Colon (tissue), 2 donors: ENCODE measurements around the gene SLC7A1.

ENCODE experiments used
- FAIRE-seq: peaks from 2 replicates; lab custom pipeline; 2012; peaks lifted over from hg19 to GRCh38; lab: Jason Lieb, UNC
- donor health status: control.
- donor health status: control.

Gene SLC7A1

DNA sequence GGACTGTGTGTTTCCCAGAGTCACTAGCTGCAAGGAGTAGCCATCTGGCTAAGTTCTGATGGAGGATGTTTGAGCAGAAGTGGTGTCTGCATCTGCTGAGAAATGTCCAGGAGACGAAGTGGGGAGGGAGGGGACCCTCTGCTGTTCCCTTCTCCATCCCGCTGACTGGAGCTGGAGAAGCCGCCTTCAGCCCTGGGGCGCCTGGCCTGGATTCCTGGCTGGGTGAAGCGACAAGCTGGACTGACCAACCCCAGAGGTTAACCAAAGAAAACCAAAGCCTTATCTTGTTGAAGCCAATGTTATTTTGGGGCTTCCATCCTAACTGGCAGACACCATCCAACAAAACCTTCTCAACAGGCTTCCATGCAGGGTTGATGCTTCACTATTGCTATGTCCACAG, 67.6 kb downstream of the SLC7A1 start:
- no peak for FAIRE-seq

DNA sequence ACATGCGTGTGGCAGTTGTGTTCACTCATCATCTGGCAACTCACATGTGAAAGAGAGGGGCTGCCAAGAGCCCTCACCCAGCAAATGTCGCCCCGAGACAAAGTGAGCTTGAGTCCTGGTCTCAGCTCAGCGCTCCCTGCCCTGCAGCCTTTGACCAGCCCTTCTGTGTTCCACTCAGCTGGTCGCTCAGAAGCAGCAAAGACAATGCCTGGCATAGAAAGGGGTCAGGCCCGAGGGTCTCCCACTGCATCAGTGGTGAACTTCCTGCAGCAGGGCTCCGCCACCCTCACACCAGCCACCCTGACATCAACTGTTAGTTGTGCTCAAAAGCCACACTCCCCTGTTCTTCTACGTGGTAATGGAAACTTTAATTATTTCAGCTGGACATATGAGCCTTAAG, 68.0 kb downstream of the SLC7A1 start:
- FAIRE-seq: no peak

DNA sequence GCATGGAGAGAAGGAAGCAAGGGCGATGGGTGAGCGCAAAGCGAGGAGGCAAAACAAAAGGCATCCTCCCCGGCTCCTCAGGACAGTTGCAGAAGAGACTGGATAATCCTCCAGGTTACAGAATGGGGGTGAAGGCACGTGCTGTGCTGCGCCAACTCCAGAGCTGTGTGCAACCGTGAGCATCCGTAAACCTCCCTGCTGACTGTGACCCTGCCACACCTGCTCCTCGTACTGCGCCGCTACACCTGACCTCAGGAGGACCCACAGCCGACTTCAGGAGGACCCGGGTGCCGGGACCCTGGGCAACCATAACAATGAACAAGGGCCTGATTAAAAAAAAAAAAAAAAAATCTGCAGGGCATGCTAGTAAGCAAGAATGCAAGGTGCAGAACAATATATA, 68.7 kb downstream of the SLC7A1 start:
- FAIRE-seq: no peak

DNA sequence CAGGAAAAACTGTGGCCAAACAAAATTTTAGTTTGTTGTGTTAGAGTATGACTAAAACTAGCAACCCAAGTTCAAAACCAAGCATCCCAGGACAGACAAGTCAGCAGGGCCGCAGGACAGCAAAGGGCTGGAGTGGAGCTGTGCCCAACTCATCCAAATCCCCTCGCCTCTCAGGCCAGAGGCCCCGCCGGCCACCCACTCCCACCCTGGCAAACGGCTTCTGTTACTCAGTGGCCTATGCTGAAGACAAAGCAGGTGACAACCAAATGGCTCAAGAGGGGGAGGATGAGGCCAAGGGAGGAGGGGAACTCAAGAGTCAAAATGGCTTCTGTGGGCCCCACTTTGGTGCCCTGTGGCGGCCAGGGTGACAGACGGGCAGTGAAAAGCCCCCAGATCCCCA, 69.7 kb downstream of the SLC7A1 start:
- FAIRE-seq: no peak

DNA sequence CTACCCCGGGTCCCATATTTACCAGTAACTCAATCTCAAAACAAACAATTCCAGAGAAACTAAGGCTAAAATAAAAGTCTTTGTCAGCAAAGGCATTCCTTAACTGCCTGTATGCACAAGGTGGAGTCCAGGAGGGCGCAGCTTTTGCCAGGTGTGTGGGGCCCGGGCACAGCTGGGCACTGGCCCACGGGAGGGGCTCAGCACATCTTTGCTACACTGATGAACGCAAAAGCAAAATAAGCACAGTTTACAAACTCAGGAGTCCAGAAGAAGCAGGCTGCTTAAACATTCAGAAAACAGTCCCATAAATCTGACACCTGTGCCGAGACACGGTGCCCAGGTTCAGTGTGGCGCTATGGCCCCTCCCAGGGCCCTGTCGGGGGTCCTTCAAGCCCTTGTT, 70.8 kb downstream of the SLC7A1 start:
- no peak for FAIRE-seq

DNA sequence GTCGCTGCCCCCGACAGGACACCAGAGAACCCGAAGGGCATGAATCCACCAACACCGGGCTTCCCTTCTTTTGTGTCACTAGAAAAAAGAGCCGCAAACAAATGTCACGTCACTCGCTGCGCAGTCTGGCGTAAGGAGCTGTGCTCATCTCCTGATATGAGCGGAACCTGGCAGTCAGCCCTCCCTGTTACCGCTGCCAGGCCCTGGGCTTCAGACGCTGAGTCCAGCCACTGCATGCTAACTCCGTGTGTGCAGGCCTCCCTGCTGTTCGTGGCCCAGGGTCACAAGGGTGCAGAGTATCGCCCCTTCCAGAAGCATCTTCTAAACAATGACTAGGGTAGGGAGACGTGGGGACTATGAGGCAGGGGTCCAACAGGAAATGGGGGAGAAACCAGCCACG, 71.3 kb downstream of the SLC7A1 start:
- FAIRE-seq: no peak

DNA sequence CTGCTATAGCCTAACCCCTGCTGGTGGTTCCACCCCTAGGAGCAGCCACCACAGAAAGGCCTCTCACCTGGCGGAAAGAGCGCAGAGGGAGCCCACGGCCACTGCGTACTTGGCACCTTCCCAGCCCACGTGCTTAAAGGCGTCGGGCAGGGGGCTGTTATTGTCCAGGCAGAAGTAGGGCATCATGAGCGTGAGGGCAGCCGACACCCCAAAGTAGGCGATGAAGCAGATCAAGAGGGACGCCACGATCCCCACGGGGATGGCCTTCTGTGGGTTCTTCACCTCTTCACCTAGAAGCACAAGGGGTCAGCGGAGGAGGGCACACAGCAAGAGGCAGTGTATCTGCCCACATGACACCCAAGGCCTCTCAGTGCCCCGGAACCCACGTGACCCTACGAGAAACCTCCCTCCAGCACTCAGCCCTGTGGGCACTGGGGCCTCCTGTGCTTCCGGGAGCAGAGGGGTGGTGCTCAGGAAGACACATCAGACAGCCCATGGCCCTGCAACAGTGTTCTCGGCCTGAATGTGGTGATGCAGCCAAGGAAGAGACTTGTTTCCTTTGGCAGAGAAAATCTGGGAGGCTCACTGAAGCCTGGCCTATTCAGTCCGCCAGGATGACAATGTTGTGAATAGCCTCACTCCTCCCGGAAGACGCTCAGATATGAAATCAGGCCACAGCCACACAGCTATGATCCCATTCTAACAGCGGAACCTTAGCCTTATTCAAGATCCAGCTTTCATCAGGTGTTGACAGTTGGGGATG, 72.1 kb downstream of the SLC7A1 start:
- FAIRE-seq: no peak

DNA sequence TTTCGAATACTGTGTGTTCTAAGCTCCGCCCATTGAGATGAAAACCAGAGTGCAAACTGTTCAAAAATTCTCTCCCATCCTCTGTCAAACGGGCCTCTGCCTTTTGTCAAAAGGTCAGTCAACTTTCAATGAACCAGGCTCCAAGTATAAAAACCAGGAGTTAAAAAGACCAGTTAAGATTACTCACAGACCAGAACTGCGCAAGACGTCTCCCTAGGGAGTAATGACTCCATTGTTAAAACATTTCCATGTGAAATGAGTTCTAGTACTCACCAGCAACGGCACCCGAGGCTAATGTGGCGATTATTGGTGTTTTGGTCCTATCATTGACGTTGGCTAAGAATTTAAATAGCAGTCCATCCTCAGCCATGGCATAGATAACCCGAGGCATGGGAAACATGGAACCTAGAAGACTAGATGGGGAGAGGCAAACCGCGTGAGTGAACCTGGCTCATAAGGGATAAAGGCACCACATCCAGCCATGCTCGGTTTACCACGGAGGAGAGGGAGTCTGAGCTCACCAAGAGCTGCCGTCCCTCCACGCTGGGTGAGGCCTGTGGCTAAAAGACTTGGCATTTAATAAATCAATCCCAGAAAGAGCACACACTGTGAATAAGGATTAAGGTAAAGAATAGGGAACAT, 73.3 kb downstream of the SLC7A1 start:
- no peak for FAIRE-seq

DNA sequence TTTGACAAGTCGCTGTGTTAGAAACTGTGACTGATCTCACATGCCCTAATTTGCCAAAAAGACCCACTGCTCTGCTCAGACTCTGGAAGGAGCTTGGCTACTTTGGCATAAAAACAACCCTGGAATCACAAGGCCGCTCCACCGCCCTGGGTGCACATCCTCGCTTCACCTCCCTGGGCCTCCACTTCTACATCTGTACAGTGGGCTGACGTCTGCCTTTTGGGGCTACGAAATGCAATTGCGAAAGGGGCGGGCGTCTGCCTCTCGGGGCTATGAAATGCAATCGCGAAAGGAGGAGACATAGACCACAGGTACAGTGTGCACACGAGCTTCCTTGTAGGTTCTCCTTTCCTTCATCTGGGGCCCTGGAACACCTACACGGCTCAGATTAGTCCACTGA, 74.2 kb downstream of the SLC7A1 start:
- no peak for FAIRE-seq

DNA sequence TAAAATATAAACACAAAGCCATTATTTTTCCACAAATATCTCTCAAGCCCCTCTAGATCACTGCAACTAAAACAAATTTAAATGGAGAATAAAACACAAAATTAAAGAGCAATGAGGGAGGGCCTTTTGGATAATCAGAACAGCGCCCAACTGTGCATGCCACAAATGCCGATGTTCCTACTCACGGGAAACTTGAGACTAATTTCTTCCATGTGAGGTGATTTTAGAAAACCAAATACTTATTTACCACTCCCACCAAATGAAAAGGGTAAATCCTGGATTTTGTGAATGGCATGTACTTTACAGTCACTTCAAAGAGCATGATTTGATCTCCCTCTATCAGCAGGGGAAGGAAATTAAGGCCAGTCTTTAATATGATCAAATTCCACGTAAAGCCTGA, 74.8 kb downstream of the SLC7A1 start:
- FAIRE-seq: no peak

DNA sequence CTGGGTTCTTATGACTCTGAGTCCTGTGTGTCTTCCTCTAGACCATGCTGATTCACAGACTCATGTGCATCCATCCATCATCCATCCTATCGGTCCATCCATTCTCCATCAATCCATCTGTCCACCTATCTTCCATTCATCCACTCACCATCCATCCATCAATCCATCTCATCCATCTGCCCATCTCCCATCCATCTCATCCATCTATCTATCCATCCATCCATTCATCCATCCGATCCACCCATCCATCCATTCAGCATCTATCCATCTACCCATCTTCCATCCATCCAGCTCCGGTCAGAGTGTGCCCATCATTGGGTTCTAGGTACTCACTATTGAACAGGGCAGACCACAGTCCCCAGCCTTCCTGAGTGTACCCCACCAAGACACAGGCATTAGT, 75.6 kb downstream of the SLC7A1 start:
- no peak for FAIRE-seq

DNA sequence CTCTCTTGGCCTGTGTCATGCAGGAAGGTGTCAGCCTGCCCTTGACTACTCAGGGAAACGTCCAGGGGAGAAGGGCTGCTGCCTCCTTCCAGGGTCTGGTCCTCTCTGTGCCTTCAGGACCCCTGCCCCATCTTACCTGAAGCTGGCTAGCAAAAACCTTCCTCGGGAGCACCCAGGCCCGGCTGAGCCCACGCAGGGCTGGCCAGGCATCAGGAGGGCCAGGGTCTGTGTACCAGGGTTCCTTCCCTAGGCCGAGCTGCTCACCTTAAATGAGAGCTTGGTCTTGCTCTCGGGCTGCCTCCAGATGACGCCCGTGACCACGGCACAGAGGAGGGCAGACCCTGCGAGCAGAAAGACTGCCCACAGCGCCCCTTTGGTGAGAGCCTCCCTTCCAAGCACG, 78.6 kb downstream of the SLC7A1 start:
- FAIRE-seq: no peak

DNA sequence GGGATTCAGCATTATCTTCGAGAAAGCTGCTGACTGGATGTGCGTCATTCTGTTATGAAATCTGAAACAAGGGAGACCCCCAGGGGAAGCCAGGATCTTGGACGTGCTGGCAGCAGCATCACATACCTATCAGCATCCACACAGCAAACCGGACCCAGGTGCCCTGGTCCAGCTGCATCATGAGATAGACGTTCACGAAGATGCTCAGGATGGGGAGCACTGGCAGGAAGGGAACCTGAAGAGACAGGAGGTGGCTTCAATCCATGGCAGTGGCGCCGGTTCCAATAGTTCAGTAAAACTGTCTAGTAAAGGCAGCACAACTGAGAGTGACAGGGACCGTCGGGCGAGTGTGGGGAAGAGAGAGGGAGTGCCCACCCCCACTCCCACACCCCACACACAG, 79.5 kb downstream of the SLC7A1 start:
- no peak for FAIRE-seq

DNA sequence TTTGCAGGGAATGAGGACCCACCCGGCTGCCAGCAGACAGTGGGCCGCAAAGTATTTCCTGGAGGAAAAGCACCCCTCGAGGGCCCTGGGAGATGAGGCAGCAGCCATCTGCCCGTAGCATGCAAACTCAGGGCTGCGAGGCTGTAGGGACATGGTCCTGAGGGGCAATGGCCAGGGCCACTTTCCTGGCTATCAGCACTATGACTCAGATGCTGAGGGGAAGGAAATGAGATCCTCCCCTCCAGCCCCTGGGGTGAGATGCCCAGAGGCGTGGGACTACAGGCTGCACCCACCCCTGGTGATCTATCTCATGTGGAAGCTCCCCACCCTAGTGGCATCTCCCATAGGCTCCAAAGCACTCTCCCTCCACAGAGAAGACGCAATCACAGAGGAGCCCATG, 80.1 kb downstream of the SLC7A1 start:
- FAIRE-seq: no peak

DNA sequence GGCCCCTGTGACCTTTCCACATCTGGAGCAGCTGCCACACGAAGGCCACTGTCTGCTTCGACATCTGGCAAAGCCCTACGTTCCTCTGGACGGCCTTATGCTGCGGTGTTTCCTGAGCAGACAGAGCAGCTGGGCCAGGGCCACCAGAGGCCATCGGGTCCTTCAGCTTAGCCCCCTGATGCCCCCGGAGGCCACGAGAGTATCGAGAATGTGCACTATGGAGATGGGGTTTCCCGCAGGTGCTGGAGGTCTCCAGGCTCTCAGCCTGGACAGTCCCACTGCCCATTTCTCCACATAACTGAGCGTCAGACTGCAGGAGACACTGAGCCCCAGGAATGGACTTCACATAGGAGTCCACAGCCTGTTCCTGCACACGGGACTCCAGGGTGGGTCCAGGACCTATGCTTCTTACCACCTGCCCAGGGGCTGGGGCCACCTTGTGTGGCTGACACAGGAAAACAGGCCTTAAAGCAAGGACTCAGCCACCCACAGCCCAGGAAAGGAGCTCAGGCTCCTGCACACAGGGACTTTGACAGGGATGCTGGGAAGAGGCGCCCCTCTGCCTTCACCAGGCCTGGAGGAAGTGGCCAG, 80.7 kb downstream of the SLC7A1 start:
- FAIRE-seq: no peak

DNA sequence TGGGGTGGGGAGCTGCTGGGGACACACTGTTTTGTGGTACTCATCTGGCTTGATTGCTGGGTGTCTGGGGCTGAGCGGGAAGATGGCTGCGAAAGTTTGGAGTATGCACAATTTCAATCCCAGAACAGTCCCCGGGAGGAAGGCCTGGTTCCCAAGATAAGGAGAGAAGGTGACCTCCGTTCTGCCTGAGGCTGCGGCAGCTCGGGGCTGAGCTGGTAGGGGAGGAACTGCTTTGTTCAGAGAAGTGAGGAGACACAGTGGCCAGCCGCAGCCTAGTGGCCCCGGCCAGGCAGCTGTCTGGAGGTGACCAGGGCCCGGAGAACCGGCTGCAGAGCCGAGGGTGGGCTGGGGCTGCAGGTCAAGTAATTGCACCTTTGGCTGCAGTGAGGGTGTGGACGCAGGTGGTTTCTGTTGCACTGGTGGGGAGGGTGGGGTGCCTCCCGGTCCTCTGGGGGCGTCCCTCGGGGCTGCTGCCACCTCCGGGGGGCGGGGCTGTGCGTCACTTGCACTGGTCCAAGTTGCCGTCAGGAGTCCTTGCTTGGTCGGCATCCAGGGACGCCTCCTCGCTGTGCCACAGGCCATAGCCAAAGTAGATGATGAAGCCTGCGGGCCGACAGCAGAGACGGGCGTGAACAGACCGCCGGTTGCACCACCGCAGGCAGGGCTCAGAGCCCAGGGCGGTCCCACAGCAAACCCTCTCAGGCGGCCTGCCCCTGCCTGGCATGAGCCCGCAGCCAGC, 81.3 kb downstream of the SLC7A1 start:
- FAIRE-seq: no peak

DNA sequence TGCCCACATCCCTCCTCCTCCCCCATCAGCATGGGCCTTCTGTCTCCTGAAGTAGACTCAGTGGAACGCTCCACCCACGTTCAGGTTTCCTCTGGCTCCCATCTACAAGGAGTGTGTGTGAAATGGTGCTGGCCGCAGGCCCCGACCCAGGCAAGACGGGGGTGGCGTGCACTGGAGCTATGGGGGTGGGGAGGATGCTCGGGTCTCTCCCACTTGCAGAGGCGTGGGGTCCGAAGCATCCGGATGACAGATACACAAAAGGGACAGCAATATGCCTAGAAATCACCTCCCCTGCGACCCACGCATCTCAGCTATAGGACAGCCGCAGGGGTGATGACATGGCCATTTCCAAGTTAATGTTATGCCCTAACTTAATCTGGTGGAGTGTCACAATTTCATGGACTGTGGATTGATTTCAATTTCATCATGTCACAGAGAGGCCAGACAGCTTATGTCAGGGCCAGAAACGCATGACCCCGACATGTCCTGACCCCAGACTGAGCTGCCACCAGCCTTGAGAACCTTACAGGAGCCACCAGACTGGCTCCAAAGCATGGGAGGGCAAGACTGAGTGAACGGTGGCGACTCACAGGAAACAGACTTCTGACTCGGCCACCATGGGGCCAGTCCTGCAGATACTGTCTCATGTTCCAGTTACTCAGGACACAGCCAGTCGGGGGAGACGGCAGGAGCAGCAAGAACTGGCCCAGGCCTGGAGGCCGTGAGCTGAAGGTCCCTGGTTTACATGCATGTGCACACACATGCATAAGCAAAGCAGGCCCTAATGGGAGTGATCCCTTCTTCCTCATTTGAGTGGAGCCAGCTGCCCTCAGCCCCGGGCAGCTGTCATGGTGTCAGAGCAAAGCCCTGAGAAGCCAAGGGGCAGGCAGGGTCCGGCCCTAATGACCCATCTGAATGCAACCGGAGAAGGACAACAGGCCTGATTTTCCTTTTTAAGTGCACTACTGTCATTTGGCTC, 82.2 kb downstream of the SLC7A1 start:
- no peak for FAIRE-seq

DNA sequence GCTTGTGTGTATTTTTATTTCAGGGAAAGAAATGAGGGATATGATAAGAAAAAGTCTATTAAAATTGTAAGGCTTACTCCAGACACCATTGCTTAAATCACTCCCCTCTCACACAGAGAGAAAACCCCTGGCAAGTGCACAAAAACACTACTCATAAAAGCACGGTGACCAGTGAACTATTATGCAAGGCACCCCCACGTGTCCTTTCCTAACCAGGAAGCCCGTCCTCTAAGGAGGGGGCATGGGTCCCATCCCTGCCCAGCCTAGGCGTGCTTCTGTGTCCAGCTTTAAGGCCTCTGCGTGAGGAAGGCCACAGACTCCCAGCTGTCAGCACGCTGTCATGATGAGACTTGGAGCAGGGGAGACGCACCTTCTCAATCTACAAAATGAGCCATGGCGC, 83.5 kb downstream of the SLC7A1 start:
- no peak for FAIRE-seq

DNA sequence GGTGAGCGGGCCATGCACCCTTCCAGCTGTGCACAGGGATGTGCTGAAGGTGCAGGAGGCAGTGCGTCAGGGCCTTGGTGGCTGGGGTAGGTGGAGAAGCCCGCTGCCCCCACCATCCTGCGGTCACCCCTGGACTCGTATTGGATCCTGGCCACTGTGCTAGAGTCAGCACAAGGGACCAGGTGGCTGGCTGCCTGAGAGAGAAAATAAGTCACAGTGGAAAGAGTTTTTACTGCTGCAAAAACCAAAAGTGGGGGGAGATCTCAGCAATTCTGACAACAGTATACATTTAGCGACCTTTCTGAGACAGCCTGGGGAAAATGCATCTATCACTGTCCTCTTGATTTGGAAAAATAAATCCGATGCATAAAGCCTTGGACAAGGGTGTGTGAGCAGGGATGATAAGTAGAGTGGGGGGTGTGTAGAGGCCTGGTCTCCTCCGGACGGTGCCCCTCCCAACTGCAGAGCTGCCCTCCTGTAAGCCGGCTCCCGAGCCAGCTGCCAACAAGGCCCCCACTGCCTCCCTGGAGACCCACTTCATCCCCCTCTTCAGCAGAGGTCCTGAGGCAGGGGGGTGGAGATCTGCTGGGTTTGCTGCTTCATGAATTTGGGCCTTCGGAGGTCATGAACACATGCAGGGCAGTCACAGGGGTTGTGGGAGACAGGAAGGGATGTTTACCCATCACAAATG, 84.2 kb downstream of the SLC7A1 start:
- FAIRE-seq: no peak

DNA sequence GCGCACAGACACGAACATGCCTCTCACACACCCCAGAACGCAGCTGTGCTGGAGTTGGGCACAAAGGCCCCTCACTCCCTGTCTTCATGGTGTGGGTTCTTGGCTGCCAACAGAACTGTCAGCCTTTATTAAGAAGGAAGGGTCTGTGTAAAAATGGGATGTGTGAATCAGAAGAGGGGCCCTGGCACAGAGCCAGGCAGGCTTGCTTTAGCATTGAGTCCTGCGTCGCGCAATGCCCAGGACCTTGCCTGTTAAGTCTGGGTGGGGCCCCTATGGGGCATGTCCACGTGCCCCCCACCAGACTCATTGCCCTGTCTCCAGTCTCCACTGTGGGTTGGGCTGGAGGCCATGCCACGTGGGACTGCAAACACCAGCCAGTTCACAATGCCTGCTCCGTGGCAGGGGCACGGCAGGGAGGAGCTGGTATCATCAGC, 84.8 kb downstream of the SLC7A1 start:
- FAIRE-seq: no peak

DNA sequence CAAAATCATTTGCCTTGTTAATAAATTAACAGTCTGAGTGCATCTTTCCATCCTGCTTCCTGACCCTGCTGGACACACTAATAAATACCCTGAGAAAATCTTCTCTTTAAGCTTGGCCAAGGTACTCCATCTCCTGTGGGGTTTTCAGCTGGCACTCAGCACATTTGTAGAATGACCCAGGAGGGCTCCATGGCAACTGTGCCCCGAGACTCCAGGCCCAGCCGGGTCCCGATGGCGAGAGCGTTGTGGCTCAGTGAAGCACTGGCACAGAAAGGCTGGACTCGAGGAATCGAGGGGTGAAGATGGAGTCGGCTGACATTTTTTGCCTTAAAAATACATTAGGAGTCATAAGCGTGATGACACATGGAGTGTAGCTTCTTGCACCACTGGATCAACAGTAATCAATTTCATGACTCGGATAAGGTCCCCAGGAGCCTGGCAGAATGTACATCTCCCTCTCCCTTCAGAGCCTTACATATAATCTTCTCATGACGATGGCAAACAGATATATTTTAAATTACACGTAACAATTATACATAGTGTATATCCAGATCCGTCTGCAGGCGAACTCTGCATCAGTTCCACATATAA, 85.4 kb downstream of the SLC7A1 start:
- no peak for FAIRE-seq
